Vagina (tissue), 2 donors: ENCODE measurements around the gene NSD2.

Source experiments
- POLR2A ChIP-seq, 2 donors: fragments of 450-650 bp; IDR thresholded peaks; one replicate each; pipeline ENCODE4 v1.6.1; 2017; ENCODE audit warnings: antibody characterized with exemption in 2 of 2, mild to moderate bottlenecking in 2 of 2, moderate library complexity in 2 of 2
- POLR2AphosphoS5 ChIP-seq, 2 donors: sonication (generic); formaldehyde crosslinking; IDR thresholded peaks; one replicate each; pipeline ENCODE4 v1.9.0; 2017; ENCODE audit warnings: antibody characterized with exemption in 2 of 2, mild to moderate bottlenecking in 2 of 2, low read depth in 1 of 2; ENCODE audit not compliant: insufficient read depth in 1 of 2
- TF ChIP-seq, protein P1 (sequence below), 3 experiments: fragments of 450-650 bp in 2 of 3; fragments of 200-600 bp in 1 of 3; sonication (generic) in 1 of 3; IDR thresholded peaks; one replicate each; pipeline ENCODE4 v1.5.1; 2017 to 2019; ENCODE audit warnings: antibody characterized with exemption in 3 of 3, mild to moderate bottlenecking in 2 of 3, moderate library complexity in 2 of 3

DNA sequence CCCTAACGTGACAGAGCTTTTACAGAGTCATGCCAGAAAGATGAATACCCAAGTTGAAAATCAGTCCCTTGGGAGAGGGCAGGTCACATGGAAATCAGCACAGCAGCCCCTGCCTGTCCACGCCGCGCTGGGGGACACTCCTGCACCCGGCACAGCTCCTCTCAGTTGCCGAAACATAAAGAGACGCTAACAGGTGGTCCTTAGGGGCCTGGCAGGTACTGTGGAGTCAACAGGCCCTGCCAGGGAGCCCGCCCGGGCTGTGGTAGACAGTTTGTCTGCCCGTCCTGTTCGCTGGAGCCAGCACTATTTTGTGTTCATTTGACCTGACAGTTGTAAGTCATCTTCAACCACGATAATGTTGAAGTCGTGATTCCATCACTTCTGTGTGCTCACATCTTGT, 107.0 kb downstream of the NSD2 start:
- TF ChIP-seq POLR2A (IDR thresholded peaks at IDR 0.05) (no peak), POLR2AphosphoS5 (IDR thresholded peaks at IDR 0.05; ENCODE audit: insufficient read depth in 1 of 2, low read depth in 1 of 2) (no peak)
- TF ChIP-seq, protein P1, sequence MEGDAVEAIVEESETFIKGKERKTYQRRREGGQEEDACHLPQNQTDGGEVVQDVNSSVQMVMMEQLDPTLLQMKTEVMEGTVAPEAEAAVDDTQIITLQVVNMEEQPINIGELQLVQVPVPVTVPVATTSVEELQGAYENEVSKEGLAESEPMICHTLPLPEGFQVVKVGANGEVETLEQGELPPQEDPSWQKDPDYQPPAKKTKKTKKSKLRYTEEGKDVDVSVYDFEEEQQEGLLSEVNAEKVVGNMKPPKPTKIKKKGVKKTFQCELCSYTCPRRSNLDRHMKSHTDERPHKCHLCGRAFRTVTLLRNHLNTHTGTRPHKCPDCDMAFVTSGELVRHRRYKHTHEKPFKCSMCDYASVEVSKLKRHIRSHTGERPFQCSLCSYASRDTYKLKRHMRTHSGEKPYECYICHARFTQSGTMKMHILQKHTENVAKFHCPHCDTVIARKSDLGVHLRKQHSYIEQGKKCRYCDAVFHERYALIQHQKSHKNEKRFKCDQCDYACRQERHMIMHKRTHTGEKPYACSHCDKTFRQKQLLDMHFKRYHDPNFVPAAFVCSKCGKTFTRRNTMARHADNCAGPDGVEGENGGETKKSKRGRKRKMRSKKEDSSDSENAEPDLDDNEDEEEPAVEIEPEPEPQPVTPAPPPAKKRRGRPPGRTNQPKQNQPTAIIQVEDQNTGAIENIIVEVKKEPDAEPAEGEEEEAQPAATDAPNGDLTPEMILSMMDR (IDR thresholded peaks at IDR 0.05): no peak
